Hepatocyte (in vitro differentiated cells): ENCODE measurements around the gene KCNJ13.

Source experiments
- EZH2phosphoT487 ChIP-seq: fragments of 200-600 bp; sonication (generic); IDR thresholded peaks from one replicate; pipeline ENCODE4 v1.6.1; 2018; ENCODE audit warnings: antibody characterized with exemption, mild to moderate bottlenecking, low read depth, moderate library complexity; ENCODE audit not compliant: unreplicated experiment, severe bottlenecking
- TF ChIP-seq, protein P1 (sequence below): fragments of 200-600 bp; sonication (generic); IDR thresholded peaks from 2 replicates; pipeline ENCODE4 v1.5.1; 2016; ENCODE audit warnings: antibody characterized with exemption, mild to moderate bottlenecking; ENCODE audit not compliant: poor library complexity

DNA sequence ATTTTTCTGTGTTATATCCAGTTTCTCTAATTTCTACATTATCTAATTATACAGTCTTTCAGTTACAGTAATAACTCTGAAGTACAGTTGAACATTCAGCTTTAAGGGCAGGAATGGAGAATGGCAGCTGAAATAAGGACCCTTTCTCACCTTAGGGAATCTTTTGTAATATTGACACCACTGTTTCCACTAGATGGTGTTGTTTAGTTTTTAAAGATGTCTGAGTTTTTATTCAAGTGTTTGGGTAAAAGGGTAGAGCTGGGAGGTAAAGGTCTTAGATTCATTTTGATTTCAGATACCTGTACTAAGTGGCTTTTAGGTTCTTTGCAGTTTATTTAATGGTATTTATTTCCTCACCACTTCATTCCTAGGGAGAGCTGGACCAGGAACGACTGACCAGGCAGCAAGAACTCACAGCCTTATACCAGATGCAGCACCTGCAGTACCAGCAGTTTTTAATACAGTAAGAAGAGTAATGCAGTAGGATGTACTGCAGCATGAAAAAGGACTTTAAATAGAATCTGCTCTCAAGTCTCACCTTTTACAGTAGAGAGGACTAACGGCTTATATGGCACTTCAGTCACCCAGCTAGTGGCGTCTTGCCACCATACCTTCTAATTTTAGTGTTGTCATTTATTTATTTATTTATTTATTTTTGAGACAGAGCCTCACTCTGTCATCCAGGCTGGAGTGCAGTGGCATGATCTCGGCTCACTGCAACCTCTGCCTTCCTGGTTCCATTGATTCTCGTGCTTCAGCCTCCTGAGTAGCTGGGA, 33.2 kb upstream of the KCNJ13 start:
- TF ChIP-seq, protein P1, sequence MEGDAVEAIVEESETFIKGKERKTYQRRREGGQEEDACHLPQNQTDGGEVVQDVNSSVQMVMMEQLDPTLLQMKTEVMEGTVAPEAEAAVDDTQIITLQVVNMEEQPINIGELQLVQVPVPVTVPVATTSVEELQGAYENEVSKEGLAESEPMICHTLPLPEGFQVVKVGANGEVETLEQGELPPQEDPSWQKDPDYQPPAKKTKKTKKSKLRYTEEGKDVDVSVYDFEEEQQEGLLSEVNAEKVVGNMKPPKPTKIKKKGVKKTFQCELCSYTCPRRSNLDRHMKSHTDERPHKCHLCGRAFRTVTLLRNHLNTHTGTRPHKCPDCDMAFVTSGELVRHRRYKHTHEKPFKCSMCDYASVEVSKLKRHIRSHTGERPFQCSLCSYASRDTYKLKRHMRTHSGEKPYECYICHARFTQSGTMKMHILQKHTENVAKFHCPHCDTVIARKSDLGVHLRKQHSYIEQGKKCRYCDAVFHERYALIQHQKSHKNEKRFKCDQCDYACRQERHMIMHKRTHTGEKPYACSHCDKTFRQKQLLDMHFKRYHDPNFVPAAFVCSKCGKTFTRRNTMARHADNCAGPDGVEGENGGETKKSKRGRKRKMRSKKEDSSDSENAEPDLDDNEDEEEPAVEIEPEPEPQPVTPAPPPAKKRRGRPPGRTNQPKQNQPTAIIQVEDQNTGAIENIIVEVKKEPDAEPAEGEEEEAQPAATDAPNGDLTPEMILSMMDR = peak; percentile 23
- no peak for TF ChIP-seq EZH2phosphoT487
